GM21529 (cell line): Measurements from ENCODE around the gene HELQ.

Experiments used
- ATAC-seq: cut with Tn5 transposase; IDR thresholded peaks from one replicate; pipeline ENCODE4 v1.9.1; 2021; ENCODE audit not compliant: unreplicated experiment

HELQ gene

DNA sequence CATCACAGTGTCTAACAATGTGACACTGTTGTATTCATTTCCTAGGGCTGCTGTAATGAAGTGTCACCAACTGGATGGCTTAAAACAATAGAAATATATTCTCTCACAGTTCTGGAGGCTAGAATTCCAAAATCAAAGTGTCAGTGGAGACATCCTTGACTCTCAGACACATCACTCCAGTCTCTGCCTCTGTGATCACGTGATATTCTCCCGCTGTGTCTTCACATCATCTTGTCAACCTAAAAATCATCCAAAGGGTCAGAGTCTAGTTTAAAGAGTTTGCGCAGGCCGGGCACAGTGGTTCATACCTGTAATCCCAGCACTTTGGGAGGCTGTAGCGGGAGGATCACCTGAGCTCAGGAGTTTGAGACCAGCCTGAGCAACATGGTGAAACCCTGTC lies 84.4 kb downstream of the HELQ start:
- ATAC-seq: no peak

DNA sequence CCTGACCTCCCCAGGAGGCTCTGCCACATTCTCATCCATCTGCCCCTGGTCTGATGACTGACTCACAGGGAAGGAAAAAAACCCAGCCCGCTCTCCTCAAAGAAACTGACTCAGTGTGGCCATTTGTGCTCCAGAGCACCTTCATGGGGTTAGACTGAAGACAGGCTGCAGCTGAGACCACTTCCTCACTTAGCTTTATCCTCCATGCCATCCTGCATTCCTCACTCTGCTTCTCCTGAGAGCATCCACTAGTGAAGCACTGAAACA lies 85.0 kb downstream of the HELQ start:
- no peak for ATAC-seq

DNA sequence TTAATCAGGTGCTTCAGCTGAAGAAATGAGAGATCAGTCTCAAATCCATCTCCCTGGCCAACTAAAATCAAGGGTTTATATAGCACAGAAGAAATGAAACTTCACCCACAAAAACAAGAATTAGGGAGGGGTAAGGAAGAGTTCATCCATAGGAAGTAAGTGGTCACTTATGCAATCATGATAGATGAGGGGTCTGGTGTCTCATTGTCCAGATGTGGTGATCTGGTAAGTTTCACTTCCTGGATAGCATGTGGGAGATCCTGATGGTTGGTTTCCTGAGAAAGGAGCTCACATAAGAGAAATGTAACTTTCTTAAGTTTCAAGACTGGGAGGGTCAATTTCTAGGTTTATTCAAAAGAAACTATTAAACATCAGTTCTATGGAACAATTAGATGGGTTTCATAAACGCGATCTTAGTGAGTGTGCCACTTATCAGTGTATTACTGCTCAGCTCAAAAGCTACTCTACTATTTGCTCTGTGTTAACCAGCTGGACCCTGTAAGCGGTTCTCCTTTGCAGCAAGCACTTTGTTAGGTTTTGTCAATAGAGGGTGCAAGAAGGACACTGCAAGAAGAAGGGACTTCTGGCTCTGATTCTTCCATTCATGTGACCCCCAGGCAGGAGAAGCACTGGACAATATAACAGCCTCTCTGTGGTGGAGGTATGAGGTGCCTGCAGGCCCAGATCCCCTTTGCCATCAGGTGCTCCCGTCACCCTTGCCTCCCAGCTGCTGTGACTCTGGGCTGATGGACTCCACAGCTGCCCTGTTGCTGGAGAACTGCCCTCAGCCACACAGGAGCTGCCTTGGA lies 85.6 kb downstream of the HELQ start:
- no peak for ATAC-seq

DNA sequence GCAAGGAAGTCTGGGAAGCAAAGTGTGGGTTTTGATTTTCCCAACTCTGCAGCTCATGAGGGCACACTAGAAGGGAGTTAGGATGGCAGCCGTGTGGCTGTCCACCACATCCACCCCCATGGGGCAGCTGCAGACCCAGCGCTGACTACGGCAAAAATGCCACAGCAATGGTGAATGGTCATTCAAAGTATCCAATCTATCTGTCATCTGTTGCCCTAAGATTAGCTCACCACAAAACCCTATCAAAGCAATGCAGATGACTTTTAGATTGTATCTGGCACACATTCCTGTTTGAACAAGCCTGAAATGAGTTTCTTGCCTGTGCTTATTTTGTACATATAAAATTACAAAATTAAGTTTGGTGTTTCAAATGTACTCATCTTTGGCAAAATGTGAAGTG lies 91.3 kb downstream of the HELQ start:
- ATAC-seq: no peak

DNA sequence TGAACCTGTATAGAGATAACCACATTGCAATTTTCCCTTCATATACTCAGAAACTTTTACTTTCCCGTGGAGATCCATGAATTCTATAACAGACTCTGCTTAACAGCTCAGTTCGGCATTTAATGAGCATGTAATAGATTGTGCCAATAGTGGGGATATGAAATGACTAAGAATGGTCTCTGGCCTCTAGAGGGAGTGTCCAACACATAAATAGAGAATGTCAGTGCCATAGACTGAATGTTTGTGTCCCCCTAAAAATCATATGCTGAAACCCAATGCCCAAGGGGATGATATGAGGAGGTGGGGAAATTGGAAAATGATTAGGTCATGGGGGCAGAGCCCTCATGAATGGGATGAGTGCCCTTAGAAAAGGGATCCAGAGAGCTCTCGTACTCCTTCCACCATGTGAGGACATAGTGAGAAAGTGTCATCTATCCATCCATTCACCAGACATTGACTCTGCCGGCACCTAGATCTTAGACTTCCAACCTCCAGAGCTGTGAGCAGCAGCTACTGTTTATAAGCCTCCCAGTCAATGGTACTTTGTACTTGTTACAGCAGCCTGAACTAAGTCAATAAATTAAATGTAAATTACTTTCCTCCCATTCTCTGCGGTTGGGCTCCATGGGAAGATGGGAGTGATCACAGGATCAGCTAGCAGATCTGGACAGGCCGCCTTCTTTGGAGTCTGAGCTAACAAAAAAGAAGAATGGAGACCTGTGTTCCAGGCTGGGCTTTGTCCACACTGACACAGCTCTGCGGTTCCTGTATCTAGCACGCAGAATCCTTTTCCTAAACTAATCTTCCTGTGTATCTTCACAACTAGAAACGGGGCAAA lies 92.9 kb downstream of the HELQ start:
- peak; percentile 43 for ATAC-seq

DNA sequence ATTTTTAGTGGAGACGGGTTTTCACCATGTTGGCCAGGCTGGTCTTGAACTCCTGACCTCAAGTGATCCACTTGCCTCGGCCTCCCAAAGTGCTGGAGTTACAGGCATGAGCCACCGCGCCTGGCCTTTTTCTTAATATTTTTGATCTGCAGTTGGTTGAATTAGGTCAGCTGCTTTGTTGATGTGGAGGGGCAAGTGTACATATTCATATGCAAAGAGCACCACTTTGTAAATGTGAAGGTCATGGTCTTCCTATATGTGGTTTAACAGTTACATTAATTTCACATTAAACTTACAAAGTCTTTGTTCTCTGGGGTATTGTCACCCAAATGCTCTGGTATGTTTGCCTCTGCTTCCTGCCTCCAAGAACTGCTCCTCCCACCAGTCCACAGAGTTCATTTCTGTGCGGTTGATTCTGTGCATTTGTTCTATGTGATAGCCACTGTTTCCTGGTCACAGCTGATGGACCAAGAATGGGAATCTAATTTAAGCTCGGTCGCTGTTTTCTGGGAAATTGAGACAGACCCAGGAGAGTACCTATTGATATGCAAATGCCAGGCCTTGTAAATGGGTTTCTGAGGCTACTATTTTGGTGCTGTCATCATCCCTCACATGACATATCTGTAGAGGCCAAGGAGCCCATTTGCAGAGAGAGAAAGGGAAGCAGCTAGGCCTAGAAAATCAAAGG lies 94.1 kb downstream of the HELQ start:
- no peak for ATAC-seq

DNA sequence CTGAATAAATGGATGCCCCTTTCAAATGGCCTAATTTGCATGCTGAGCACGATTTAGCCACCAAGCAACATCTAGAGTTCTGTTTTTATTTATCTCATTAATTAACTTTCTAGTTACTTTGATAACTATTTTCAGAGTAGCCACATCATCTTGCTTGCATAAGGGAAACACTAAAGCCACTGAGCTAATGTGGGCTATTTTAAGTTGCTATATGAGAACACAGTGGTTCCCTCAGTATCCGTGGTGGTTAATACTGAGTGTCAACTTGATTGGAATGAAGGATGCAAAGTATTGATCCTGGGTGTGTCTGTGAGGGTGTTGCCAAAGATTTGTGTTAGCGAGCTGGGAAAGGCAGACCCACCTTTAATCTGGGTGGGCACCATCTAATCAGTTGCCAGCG lies 95.6 kb downstream of the HELQ start:
- ATAC-seq: no peak

DNA sequence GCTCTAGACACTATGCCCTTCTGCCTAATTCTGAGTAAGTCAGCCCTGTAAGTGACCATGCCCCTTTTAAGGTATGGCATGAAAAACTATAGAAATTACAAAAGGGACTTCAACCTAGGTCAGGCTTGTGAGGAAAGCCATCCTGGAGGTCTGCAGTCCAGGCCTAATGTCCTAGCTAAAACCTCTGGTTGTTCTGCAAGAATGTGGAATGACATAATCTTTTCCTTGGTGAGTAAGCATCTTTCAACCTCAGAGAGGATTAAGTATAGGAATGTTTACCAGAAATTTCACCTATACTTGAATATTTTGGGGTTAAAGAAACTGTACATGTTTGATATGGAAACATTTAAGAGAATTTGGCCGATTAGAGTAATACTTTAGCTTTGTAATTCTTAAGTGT lies 97.2 kb downstream of the HELQ start:
- no peak for ATAC-seq
